GM18511 (cell line): Measurements from ENCODE around the gene TAGLN.

ENCODE experiments used
- ATAC-seq: cut with Tn5 transposase; IDR thresholded peaks from one replicate; pipeline ENCODE4 v1.9.1; 2021; ENCODE audit warnings: mild to moderate bottlenecking, moderate library complexity; ENCODE audit not compliant: unreplicated experiment

TAGLN gene

GRCh38 chr11:117229931-117230285, 30.7 kb downstream of the TAGLN start:
- ATAC-seq: no peak

- ATAC-seq: peak; percentile 37
Observed at GRCh38 chr11:117230286-117230961, 31.3 kb downstream of the TAGLN start.

DNA sequence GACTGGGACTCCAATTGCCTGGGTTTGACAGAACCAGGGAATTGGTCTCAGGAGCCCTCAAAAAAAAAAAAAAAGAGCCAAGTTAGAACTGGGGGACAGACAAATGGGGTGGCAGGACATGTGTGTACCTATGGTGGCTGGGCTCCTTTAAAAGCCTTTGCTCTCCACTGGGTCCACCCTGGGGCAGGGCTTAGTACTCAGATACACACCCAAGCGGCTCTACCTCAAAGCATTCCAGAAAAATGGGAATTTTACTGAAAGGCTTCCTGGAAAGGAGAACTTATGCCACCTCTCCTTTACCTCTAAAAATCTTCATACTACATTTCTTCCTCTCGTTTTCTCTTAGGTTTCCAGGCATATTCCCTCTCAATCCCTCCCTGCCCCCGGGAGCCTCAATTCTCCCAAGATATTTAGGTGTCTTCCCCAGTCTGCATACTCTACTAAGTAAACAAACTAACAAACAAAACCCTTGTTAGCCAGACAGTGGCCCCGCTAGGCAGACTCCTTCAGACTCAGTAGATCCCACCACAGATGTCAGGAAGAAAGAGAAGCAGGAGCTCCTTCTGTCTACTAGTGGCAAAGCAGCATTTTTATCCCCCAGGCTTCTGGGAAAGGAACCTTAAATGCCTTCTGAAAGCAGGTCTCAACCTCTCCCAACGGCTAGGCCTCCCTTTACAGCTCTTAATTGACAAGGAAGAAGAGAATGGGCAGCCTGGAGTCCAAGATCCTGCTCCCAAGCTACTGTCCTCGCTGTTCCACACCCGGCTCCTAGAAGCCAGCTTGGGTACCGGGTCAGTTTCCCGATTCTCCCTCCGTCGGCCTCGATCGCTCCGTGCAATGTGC, 32.0 kb downstream of the TAGLN start:
- ATAC-seq: no peak

DNA sequence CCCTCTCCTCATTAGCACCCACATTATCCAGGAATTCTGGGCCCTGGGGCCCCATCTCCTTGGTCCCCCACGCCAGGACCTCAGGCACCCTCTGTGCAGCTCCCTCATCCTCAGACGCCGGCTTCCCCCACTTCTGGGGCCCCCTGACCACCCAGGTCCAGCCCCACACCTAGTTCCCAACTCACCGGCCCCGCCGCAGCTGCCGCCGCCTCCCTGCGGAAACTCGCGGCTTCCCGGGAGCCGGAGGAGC, 32.6 kb downstream of the TAGLN start, which contains the start of gene PCSK7:
PCSK7 (minus strand) TSS at position 232 of the 250 bp plus-strand sequence. CDS start 2,229 bp downstream, outside the sequence.
- ATAC-seq: no peak

DNA sequence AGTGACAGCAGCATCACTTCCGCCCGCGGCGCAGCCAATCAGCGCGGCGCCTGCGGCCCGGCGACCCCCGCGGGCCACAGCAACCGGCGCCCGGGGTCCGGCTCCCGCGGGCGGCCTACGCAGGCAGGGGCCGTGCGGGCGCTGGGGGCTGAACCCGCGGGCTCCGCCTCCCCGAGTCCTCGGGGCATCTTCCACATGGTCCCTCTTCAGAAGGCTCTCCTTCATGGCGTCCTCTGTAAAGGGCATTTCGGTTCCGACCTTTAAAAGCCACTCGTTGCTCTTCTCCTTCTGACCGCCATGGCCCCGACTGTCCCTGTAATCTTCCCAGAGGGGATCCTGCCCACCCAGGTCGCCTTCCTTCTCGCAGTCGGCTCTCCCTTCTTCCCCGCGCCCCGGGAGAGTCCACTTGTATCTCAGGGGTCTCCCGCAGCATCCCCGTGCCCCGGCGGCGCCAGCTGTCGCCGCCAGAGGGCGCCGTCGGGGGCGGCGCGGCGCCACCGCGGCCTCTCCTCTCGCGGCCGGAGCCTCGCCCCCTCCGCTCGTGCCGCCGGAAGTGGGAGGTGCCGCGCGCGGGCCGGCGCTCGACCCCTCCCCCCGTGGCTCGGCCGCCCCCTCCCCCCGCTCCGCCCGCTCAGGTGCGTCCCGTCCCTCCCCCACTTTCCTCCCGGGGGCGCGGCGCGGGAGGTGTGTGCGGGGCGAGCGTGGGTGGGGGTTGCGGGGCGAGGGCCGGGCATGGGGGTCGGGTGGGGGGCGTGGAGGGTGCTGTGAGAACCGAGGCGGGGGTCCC, 33.1 kb downstream of the TAGLN start, which contains the start of gene RNF214:
RNF214 (plus strand) TSS at position 580 of the 787 bp plus-strand sequence. CDS start 1,602 bp downstream, outside the sequence.
- peak; percentile 77 for ATAC-seq

GRCh38 chr11:117232911-117233409, 33.8 kb downstream of the TAGLN start:
- no peak for ATAC-seq

- no peak for ATAC-seq
Observed at GRCh38 chr11:117238221-117238620, 39.1 kb downstream of the TAGLN start.

DNA sequence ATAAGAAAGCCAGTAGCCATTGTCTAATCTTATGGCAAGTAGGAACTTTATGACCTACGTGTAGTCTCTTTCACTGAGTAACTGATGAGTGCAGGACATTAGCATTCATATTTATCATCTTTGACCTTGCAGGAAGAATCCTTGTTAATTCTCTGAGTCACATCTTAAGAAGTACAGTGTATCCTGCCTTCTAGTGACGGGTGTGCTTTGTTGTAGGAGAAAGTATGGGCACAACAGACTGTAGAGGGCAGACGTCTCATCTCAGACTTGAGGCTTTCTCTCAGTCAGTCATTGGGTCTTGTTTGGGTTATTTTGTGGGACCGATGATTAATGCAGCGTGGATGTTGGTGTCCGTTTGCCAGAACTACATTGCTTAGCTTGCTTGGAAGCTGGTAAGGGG, 40.1 kb downstream of the TAGLN start:
- no peak for ATAC-seq

GRCh38 chr11:117248341-117248740, 49.2 kb downstream of the TAGLN start:
- ATAC-seq: no peak

DNA sequence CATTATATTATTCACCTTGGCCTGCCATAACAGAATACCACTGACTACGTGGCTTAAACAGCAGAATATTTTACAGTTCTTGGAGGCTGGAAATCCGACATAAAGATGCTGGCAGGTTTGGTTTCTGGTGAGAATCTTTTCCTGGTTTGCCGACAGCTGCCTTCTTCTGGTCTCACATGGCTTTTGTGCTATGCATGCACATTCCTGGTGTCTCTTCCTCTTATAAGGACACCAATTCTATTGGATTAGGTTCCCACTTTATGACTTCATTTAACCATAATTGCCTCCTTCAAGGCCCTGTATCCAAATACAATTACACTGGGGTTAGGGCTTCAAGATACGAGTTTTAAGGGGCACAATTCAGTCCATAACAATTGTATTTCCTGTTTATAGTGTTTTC, 50.4 kb downstream of the TAGLN start:
- no peak for ATAC-seq

GRCh38 chr11:117251506-117251905, 52.3 kb downstream of the TAGLN start:
- ATAC-seq: no peak

GRCh38 chr11:117255966-117256365, 56.8 kb downstream of the TAGLN start:
- ATAC-seq: no peak

GRCh38 chr11:117256573-117256972, 57.4 kb downstream of the TAGLN start:
- no peak for ATAC-seq
